GM21367 (cell line): ENCODE data around the gene OR51B6.
"Not testable (repeated sequence)": the region's sequence is repeated elsewhere in the genome, so short reads cannot be mapped to it uniquely, and the experiment has no call there.

ENCODE experiments used
- ATAC-seq: cut with Tn5 transposase; IDR thresholded peaks from one replicate; pipeline ENCODE4 v1.9.1; 2021; ENCODE audit not compliant: unreplicated experiment

The OR51B6 gene

GRCh38 chr11:5351208-5351607, at the start of gene OR51B6:
OR51B6 (plus strand) TSS chr11:5351508; CDS start chr11:5351508, 0 bp downstream.
- ATAC-seq: no peak

GRCh38 chr11:5301846-5302245, 49.5 kb upstream of the OR51B6 start, which contains the start of gene OR51B4:
OR51B4 (minus strand) TSS chr11:5301946; CDS start chr11:5301946, 0 bp downstream.
- no peak for ATAC-seq

- ATAC-seq: no peak
These were observed 47.7 kb upstream of the OR51B6 start for GRCh38 chr11:5303626-5304025.

GRCh38 chr11:5304046-5304445, 47.3 kb upstream of the OR51B6 start:
- ATAC-seq: no peak

GRCh38 chr11:5307256-5308019, 43.9 kb upstream of the OR51B6 start:
- no peak for ATAC-seq

GRCh38 chr11:5310423-5310822, 40.9 kb upstream of the OR51B6 start:
- no peak for ATAC-seq

GRCh38 chr11:5313326-5314023, 37.8 kb upstream of the OR51B6 start:
- not testable (repeated sequence) for ATAC-seq

GRCh38 chr11:5317292-5317691, 34.0 kb upstream of the OR51B6 start:
- ATAC-seq: no peak

GRCh38 chr11:5324197-5324596, 27.1 kb upstream of the OR51B6 start, which contains the start of gene OR51B2:
OR51B2 (minus strand) TSS chr11:5324297; CDS start chr11:5324297, 0 bp downstream.
- no peak for ATAC-seq

GRCh38 chr11:5335170-5335569, 16.1 kb upstream of the OR51B6 start:
- no peak for ATAC-seq

GRCh38 chr11:5336331-5336730, 15.0 kb upstream of the OR51B6 start:
- no peak for ATAC-seq

- not testable (repeated sequence) for ATAC-seq
These were observed 14.1 kb upstream of the OR51B6 start for GRCh38 chr11:5337253-5337652.

- ATAC-seq: peak; percentile 56
These were observed 11.5 kb upstream of the OR51B6 start for GRCh38 chr11:5339771-5340322.

- no peak for ATAC-seq
These were observed 7.6 kb upstream of the OR51B6 start, which contains the start of gene OR51B5 for GRCh38 chr11:5343474-5344335. OR51B5 (minus strand) TSS chr11:5343524; CDS start chr11:5343524, 0 bp downstream.

GRCh38 chr11:5345831-5346230, 5.5 kb upstream of the OR51B6 start:
- ATAC-seq: no peak

- ATAC-seq: no peak
These were observed 2.6 kb upstream of the OR51B6 start for GRCh38 chr11:5348551-5349194.

- ATAC-seq: no peak
These were observed 1.8 kb upstream of the OR51B6 start for GRCh38 chr11:5349550-5349949.

GRCh38 chr11:5356031-5356430, 4.7 kb downstream of the OR51B6 start:
- not testable (repeated sequence) for ATAC-seq

GRCh38 chr11:5362017-5362625, 10.8 kb downstream of the OR51B6 start:
- ATAC-seq: no peak

- ATAC-seq: no peak
These were observed 12.4 kb downstream of the OR51B6 start for GRCh38 chr11:5363679-5364078.
